ENCODE data around the gene USF2. TPM values are rescaled to one million over a fixed set of nuclear protein-coding genes. Genes with fewer than 3 reads are reported as not detected.
"Not testable (repeated sequence)": the region's sequence is repeated elsewhere in the genome, so short reads cannot be mapped to it uniquely, and the experiment has no call there.

The USF2 gene
- total RNA-seq, 1 donor from 2014 or later = 152 TPM

GRCh38 chr19:35284153-35285094 is 15.7 kb downstream of the USF2 start:
- H3K4me1 ChIP-seq = no peaks in the 10 kb centered on the region
- TF ChIP-seq, protein P1, sequence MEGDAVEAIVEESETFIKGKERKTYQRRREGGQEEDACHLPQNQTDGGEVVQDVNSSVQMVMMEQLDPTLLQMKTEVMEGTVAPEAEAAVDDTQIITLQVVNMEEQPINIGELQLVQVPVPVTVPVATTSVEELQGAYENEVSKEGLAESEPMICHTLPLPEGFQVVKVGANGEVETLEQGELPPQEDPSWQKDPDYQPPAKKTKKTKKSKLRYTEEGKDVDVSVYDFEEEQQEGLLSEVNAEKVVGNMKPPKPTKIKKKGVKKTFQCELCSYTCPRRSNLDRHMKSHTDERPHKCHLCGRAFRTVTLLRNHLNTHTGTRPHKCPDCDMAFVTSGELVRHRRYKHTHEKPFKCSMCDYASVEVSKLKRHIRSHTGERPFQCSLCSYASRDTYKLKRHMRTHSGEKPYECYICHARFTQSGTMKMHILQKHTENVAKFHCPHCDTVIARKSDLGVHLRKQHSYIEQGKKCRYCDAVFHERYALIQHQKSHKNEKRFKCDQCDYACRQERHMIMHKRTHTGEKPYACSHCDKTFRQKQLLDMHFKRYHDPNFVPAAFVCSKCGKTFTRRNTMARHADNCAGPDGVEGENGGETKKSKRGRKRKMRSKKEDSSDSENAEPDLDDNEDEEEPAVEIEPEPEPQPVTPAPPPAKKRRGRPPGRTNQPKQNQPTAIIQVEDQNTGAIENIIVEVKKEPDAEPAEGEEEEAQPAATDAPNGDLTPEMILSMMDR (IDR thresholded peaks at IDR 0.05) = no peak
- no peak overlapping the region for H3K27ac ChIP-seq
- H3K27me3 ChIP-seq = no peaks in the 10 kb centered on the region
- no peak for ATAC-seq
- H3K4me3 ChIP-seq = no peak overlapping the region
- no peak for DNase-seq
- no peaks in the 10 kb centered on the region for H3K9me3 ChIP-seq
- H3K36me3 ChIP-seq = peaks cover under 1% of the 10 kb centered on the region
- intact Hi-C loops (cut with DNase I) = no loop called here

DNA sequence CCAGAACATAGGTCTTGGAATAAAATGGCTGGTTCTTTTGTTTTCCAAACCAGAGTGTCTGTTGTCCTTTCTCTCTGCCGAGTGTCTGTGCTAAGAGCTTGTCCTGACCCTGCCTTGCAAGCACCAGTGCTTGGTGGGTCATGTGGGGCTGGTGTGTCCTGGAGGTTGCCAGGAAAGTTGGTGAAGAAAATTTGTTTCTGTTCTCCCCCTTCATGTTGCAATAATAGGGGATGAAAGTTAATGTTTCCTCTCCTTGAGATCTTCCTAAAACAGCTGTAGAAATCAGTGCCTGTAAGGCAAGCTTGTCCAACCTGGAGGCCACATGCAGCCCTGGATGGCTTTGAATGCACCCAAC is 16.3 kb downstream of the USF2 start:
- H3K4me1 ChIP-seq = no peaks in the 10 kb centered on the region
- no peaks in the 10 kb centered on the region for H3K27me3 ChIP-seq
- H3K4me3 ChIP-seq = no peak overlapping the region
- TF ChIP-seq, protein P1 (IDR thresholded peaks at IDR 0.05) = no peak
- ATAC-seq (no peak), DNase-seq (no peak)
- intact Hi-C loops (cut with DNase I) = no loop called here
- no peaks in the 10 kb centered on the region for H3K36me3 ChIP-seq
- no peaks in the 10 kb centered on the region for H3K9me3 ChIP-seq
- no peak overlapping the region for H3K27ac ChIP-seq

DNA sequence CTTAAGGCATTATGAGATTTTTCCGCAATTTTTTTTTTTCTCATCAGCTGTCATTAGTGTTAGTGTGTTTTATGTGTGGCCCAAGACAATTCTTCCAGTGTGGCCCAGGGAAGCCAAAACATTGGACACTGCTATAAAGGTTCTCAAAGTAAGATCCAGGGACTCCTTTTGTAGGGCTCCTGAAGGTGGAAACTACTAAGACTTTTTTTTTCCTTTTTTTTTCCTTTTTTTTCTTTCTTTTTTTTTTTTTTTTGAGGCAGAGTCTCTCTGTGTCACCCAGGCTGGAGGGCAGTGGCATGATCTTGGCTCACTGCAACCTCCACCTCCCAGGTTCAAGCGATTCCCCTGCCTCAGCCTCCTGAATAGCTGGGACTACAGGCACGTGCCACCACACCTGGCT is 16.7 kb downstream of the USF2 start:
- intact Hi-C loops (cut with DNase I); ATAC-seq; H3K27ac ChIP-seq; H3K9me3 ChIP-seq; H3K4me1 ChIP-seq; H3K36me3 ChIP-seq; H3K27me3 ChIP-seq; DNase-seq; H3K4me3 ChIP-seq: not testable (repeated sequence)

DNA sequence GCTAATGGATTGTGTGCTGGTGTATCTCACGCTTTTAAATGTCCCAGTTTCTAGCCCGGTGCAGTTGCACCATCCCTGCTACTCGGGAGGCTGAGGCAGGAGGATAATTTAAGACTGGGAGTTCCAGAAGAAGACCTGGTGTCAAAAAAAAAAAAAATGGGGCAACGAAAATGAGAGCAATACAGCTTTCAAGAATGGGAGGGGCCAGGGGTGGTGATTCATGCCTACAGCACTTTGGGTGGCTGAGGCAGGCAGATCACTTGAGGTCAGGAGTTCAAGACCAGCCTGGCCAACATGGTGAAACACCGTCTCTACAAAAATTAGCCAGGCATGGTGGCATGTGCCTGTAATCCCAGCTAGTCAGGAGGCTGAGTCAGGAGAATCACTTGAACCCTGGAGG is 17.3 kb downstream of the USF2 start:
- H3K9me3 ChIP-seq; intact Hi-C loops (cut with DNase I); DNase-seq; H3K36me3 ChIP-seq; H3K27me3 ChIP-seq; H3K27ac ChIP-seq; H3K4me1 ChIP-seq; ATAC-seq; H3K4me3 ChIP-seq: not testable (repeated sequence)

DNA sequence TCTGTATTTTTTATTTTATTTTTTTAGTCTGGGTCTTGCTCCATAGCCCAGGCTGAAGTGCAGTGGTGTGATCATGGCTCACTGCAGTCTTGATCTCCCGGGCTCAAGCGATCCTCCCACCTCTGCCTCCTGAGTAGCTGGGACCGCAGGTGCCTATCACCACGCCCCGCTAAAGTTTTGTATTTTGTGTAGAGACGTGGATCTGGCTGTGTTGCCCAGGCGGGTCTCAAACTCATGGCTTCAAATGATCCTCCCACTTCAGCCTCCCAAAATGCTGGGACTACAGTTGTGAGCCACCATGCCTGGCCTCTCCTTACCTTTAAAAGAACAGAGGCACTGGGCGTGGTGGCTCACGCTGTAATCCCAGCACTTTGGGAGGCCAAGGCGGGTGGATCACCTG is 19.0 kb downstream of the USF2 start:
- H3K27me3 ChIP-seq = peaks cover 8% of the 10 kb centered on the region
- no peak for DNase-seq
- no peaks in the 10 kb centered on the region for H3K9me3 ChIP-seq
- no peak overlapping the region for H3K4me3 ChIP-seq
- H3K27ac ChIP-seq = no peak overlapping the region
- TF ChIP-seq, protein P1 (IDR thresholded peaks at IDR 0.05) = no peak
- ATAC-seq = no peak
- H3K36me3 ChIP-seq = no peaks in the 10 kb centered on the region
- no peaks in the 10 kb centered on the region for H3K4me1 ChIP-seq
- intact Hi-C loops (cut with DNase I) = no loop called here

DNA sequence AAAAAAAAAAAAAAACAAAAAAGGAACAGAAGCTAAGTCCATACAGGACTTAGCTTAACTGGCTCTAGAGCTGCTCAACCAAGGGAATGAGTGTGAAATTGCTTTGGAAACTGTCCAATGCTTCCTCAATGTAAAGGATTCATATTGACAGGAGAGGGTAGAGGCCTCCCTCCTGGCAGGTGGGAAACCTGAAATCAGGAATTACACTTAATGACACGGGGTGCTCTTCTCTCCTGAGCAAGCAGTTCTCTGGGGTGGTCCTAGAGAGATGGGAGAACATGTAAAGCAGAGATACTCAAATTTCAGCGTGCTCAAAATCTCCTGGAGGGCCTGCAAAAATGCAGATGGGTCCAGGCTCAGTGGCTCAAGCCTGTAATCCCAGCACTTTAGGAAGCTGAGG is 19.6 kb downstream of the USF2 start:
- Histone ChIP-seq H3K4me3 (no peak overlapping the region), H3K27me3 (peaks cover 13% of the 10 kb centered on the region), H3K27ac (no peak overlapping the region), H3K36me3 (no peaks in the 10 kb centered on the region), H3K9me3 (no peaks in the 10 kb centered on the region), H3K4me1 (no peaks in the 10 kb centered on the region)
- intact Hi-C loops (cut with DNase I) = no loop called here
- ATAC-seq (no peak), DNase-seq (no peak)
- TF ChIP-seq, protein P1 (IDR thresholded peaks at IDR 0.05) = no peak
